Amniotic epithelial cell (primary cell): ENCODE data around the gene HCN1.

Experiments
- DNase-seq: peaks from one replicate; pipeline ENCODE4 v3.0.0-alpha.2; 2010; ENCODE audit warnings: low read depth

The HCN1 gene

DNA sequence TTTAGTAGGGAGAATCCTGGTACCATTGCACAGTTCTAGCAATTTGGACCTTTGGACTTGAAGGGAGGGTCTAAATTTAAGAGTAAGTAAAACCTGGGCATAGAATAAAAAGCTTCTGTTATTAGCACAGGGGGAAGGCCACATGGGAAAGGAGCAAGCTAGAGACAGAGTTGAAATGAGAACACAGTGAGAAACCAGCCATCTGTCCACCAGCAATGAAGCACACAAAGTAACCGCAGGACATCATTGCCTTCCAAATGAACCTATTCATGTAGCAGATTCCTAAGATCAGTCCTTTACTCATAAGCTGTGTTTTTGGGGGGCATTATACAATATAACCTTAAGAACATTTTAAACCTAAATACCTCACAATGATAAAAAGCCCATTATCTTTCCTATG is 407.4 kb downstream of the HCN1 start:
- no peak for DNase-seq

DNA sequence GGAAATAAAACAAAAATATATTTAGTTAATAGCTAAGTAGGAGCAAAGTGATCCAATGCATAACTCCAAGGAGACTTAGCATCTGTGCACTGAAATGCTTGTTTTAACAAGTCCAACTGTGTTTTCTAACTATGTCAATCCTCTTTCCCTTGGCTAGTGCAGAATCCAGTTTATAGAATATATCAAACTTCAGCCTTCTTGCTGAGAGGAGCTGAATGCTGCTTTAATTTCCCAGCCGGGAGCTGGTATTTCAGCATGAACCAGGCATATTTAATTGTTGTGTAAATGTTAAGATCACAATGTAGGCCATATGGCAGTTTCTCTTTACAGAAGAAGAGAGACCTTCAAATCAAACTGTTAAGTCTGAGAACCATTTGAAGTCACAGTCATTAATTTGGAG is 411.7 kb downstream of the HCN1 start:
- DNase-seq, result no peak

DNA sequence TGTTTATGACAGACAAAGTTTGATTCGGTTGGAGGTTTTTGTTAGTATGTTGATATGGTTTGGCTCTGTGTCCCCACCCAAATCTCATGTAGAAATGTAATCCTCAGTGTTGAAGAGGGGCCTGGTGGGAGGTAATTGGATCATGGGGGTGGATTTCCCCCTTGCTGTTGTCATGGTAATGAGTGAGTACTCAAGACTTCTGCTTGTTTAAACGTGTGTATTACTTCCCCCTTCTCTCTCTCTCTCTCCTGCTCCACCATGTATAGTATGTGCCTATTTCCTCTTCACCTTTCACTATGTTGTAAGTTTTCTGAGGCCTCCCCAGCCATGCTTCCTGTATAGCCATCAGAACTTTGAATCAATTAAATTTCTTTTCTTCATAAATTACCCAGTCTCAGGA is 415.1 kb downstream of the HCN1 start:
- no peak for DNase-seq

DNA sequence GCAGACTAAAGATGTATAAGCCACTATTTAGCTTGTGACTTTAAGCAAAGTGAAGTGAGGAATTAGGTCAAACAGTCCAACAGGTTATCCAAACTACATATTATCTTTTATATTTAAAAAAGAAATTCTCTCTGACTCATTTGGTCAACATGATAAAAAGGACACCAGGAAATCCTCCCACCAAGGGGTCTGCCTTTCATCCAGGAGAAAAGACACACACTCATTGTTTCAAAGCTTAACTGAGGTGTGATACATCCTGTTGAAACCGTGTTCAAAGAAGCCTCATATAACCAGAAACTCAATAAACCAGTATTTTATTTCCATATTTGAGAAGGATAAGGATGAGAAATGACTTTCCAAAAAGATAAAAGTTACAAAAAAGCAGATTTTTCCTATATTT is 417.1 kb downstream of the HCN1 start:
- DNase-seq, result no peak

DNA sequence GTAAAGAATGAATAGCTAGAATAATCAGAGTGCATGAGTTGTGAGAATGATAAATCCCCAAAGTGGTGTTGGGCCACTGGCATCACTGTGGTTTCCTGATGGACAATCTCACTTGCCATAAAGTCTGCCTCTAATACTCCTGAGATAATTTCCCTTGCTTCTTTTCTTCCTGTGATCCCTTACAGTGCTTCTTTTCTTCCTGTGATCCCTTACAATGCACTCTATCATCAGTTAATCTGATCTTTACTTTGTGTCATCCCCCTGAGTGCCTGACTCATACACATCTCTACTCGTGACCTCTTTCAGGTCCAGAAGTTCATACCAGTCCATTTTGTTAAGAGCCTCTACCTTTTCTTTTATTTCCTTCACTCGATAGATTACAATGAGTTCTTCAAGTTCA is 418.3 kb downstream of the HCN1 start:
- no peak for DNase-seq

DNA sequence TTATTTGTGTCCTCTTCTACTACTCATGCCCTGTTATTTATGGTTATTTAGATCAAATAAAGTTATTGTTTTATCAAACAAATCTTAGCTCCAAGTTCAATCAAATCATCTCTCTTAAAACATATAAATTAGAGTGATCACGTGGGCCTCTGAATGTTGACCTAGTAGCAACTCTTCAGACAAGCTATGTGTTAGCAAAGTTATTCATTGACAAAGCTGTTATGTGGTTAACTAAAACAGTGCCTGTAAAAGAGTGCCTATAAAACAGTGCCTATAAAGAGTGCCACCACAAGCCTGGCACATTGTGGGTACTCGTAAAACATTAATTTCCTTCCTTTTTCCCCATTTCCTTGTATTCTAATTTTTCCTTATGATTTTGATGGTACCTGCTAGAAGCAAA is 421.9 kb downstream of the HCN1 start:
- no peak for DNase-seq

DNA sequence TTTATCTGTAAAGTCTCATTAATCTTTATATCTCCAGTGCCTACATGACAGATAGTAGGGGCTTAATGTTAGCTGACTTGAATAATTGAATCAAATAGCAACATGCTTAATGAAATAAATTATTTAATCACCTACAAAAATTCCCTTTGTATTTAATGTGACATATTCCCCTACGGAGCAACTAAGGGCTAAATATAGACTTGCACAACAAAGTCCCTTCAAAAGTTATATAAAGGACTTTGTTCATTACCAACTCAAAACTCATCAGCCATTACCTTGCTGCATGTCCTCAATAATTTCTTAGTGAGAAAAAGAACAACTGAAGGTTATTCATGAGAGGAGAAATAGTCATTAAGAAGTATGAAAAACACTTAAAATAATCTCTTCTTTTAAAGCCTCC is 424.6 kb downstream of the HCN1 start:
- DNase-seq, result no peak

DNA sequence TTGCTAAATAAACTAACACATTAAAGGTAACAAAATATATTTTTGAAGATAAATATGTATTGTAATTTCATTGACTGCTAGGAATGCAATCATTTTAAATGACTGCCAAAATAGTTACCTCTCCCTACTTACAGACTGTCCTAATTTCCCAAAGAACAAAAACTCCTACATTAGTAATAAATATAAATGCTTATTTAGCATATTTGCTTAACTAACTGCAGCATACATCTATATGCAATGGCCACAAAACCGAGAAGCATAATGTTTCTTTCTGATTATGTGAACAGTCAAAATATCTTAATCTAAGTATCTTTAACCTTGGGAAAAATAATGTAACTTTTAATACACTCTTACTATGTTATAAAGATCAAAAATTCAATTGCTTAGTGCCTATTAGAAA is 431.7 kb downstream of the HCN1 start:
- DNase-seq, result no peak

DNA sequence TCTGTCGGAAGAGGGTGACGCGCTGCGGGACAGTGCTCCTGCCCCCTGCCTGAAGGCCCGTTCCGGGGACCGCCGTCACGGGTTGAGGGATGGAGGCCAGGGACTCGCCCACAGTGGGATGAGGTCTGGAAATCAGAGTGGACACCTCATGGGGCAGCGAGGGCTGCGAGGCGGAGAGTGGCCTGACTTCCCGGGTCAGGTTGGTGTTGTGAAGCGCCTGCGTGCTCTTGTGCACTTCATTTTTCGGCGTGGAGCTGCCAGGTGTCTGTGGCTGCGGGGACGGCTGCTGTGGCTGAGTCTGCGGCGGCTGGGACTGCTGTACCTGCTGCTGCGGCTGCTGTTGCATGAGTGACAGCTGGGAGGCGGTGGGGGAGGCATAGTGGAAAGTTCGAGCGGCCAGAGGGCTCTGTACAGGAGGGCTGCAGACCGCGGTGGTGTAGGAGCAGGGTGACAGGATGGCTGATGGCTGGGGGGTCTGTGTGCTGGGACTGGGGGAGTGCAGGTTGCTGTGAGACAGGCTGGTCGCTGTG is 434.1 kb downstream of the HCN1 start:
- DNase-seq, result no peak

DNA sequence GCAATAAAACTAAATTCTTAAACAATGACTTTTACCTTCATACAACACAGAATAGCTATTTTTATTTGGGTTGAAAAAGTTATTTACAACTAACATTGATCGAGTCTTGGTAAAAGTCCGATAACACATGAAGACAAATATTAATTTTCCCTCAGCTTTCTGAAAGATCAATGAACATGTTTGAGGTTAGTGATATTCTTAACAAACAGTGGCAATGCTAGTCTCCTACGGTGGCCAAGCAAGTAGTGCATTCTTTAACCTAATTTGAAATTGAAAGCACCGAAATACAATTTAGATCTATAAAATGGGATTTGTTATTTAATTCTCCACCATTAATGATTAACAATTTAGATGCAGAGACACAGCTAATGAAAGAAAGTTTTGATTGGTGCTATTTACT is 435.1 kb downstream of the HCN1 start:
- DNase-seq, result no peak

DNA sequence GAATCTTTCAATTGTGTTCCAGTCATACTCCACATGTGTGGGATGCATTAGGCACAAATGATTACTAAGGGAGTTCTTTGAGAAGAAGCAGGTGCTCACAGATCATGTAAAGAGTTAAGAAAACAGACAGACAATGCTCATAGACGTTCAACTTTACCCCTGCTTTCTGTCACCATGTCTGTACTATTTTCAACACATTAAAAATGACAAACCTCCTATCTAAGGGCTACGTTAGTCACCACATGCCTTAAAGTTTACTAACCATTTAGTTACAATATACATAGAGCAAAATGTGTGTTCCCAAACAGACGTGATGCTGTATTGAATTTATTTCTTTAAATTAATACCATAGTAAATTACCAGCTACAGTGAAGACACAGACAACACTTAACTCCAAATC is 435.9 kb downstream of the HCN1 start:
- no peak for DNase-seq

DNA sequence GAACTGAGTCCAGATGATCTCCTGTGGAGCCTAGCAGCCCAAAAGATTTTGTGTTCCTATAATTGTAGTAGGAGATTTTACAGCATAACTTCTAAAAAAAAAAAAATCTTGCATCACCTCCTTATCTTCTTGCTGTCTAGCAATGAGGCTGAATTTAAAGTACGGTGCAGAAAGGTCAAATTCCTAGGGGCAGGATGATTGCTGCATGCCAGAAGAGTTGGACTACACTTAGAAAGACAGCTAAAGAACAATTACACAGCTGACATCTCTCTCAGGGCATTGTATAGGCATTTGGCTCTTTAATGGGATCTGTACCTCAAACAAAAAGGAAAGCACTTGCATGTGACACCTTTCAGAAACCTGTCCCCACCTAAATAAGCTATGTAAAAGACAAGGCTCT is 443.2 kb downstream of the HCN1 start:
- DNase-seq, result no peak

DNA sequence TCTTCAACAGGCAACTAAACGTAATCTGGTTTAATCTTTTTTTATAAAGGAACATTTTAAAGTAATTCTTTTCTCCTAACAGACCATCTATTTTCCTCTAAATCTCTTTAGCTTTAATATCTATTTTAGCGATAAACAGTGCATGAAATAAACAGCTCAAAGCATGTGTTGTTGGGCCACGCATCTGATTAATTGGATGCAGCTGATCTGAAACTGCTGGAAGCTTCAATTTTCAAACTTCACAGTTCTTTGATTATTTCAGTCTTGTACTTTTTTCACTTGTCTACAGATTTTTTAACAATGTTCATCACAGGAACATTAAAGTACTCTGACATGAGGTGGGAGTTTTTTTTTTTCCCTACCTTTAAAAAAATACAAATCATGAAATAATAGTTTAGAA is 443.6 kb downstream of the HCN1 start:
- no peak for DNase-seq

DNA sequence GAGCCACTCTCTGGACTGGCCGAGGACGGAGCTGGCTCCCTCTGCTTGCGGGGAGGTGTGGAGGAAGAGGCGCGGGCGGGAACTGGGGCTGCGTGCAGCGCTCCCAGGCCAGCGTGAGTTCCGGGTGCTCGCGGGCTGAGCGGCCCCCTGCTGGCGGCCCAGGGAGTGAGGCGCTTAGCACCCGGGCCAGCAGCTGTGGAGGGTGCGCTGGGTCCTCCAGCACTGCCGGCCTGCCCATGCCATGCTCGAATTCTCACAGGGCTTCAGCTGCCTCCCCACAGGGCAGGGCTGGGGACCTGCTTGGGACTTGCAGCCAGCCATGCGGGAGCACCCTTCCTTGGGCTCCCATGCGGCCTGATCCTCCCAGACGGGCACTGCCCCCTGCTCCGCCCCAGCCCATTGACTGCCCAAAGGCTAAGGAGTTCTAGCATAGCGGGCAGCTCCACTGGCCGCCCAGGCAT is 470.6 kb downstream of the HCN1 start:
- DNase-seq, result no peak

DNA sequence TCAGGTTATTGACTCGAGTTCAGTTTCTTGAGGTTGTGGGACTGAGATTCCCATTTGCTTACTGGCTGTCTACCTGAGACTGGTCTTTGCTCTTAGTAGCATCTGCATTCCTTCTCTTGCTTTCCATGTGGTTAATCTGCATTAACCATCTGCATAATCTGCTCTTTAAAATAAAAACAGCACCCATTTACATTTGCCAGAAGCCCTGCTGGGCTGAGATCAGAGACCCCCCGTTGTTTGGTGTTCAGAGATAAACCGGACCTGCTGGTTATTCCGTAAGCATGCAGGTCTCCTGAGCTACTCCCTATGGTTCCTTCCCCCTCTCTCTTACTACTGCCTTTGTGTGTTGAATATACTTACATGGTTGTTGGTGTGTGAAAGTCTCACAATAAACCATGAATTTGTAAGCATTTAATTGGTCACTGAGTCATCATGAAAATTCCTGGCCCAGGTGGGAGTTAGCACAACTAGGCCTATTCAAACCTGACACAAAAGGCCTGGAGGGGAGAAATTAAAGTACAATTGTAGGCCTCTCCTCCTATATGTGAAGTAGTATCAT is 490.7 kb downstream of the HCN1 start:
- DNase-seq, result no peak
